Epithelial cell of proximal tubule (primary cell): ENCODE data around the gene EFHC1. TPM values are rescaled to one million over a fixed set of nuclear protein-coding genes. Genes with fewer than 3 reads are reported as not detected.

Experiments used
- DNase-seq: peaks from one replicate; pipeline ENCODE4 v3.0.0-alpha.2; 2011; ENCODE audit warnings: low read depth
- H3K4me3 ChIP-seq: 2 replicates; pipeline ENCODE4 v1.5.1; 2011; ENCODE audit warnings: low read depth, mild to moderate bottlenecking, low read length
- CTCF ChIP-seq: conservative IDR thresholded peaks from 2 replicates; pipeline ENCODE4 v1.5.1; 2012; ENCODE audit warnings: low read depth, mild to moderate bottlenecking, low read length
- total RNA-seq: library from RNA; depleted of rRNA; stranded (reverse); fragments of >200 nt; gene quantifications from 2 replicates; pipeline ENCODE4 v1.2.3, GENCODE V29; 2015

EFHC1 gene
- total RNA-seq, 1 donor from 2014 or later, result 20.2 TPM

- no peak for DNase-seq
- H3K4me3 ChIP-seq, result no peak overlapping the region
- no peak for TF ChIP-seq CTCF
Measured at GRCh38 chr6:52409499-52409898, 10.6 kb upstream of the EFHC1 start.

- DNase-seq, result no peak
- TF ChIP-seq CTCF, result no peak
- no peak overlapping the region for H3K4me3 ChIP-seq
Measured at GRCh38 chr6:52410979-52411378, 9.2 kb upstream of the EFHC1 start.

- TF ChIP-seq CTCF, result no peak
- H3K4me3 ChIP-seq, result no peak overlapping the region
- DNase-seq, result no peak
Measured at GRCh38 chr6:52411911-52412310, 8.2 kb upstream of the EFHC1 start.

GRCh38 chr6:52415333-52415732 lies 4.8 kb upstream of the EFHC1 start:
- no peak for TF ChIP-seq CTCF
- no peak overlapping the region for H3K4me3 ChIP-seq
- no peak for DNase-seq

GRCh38 chr6:52415917-52416628 lies 4.1 kb upstream of the EFHC1 start:
- DNase-seq, result no peak
- no peak for TF ChIP-seq CTCF
- no peak overlapping the region for H3K4me3 ChIP-seq

GRCh38 chr6:52416629-52417151 lies 3.5 kb upstream of the EFHC1 start:
- DNase-seq, result no peak
- TF ChIP-seq CTCF, result peak; percentile 84
- no peak overlapping the region for H3K4me3 ChIP-seq

- no peak for DNase-seq
- TF ChIP-seq CTCF, result no peak
- H3K4me3 ChIP-seq, result no peak overlapping the region
Measured at GRCh38 chr6:52417675-52418111, 2.4 kb upstream of the EFHC1 start.
